IgD-negative memory B cell (primary cell): ENCODE measurements around the gene VASH2. TPM values are rescaled to one million over a fixed set of nuclear protein-coding genes. Genes with fewer than 3 reads are reported as not detected.

Experiments used
- H3K27ac Mint-ChIP-seq, 3 donors: one replicate each; pipeline ENCODE4 v1.8.0; 2020 to 2022; ENCODE audit warnings: mild to moderate bottlenecking in 3 of 3, mixed read lengths in 3 of 3, moderate library complexity in 1 of 3
- H3K27me3 Mint-ChIP-seq: one replicate; pipeline ENCODE4 v1.8.0; 2021; ENCODE audit warnings: mixed read lengths
- H3K36me3 Mint-ChIP-seq: one replicate; pipeline ENCODE4 v1.8.0; 2020; ENCODE audit warnings: mild to moderate bottlenecking, mixed read lengths
- H3K4me1 Mint-ChIP-seq, 3 donors: one replicate each; pipeline ENCODE4 v1.8.0; 2020 to 2022; ENCODE audit warnings: mixed read lengths in 3 of 3, mild to moderate bottlenecking in 1 of 3
- H3K4me3 Mint-ChIP-seq, 4 donors: one replicate each; pipeline ENCODE4 v1.8.0; 2020 to 2022; ENCODE audit warnings: mild to moderate bottlenecking in 4 of 4, mixed read lengths in 4 of 4, moderate library complexity in 3 of 4
- H3K9me3 Mint-ChIP-seq, 3 donors: one replicate each; pipeline ENCODE4 v1.8.0; 2020 to 2021; ENCODE audit warnings: mixed read lengths in 3 of 3, mild to moderate bottlenecking in 1 of 3
- polyA plus RNA-seq: library from polyadenylated mRNA; unstranded; fragments of 300-500 nt; fragmentation: Illumina TruSeq; gene quantifications from one replicate; pipeline ENCODE4 v1.2.3, GENCODE V29; 2021

VASH2 gene
- polyA plus RNA-seq, 1 donor from 2014 or later, result not detected

GRCh38 chr1:212918824-212919223, 31.5 kb upstream of the VASH2 start:
- H3K27ac Mint-ChIP-seq, result no peak overlapping the region
- no peaks in the 10 kb centered on the region for H3K9me3 Mint-ChIP-seq
- H3K27me3 Mint-ChIP-seq, result peaks cover 18% of the 10 kb centered on the region
- peaks cover 2% of the 10 kb centered on the region for H3K36me3 Mint-ChIP-seq
- H3K4me3 Mint-ChIP-seq, result no peak overlapping the region
- H3K4me1 Mint-ChIP-seq, result peaks cover 0 to 4% (median 1%) of the 10 kb centered on the region in 3 donors

GRCh38 chr1:212920246-212920645, 30.1 kb upstream of the VASH2 start:
- Mint-ChIP-seq H3K27me3 (peaks cover 21% of the 10 kb centered on the region), H3K4me3 (no peak overlapping the region), H3K27ac (no peak overlapping the region), H3K4me1 (peaks cover 0 to 4% (median 1%) of the 10 kb centered on the region in 3 donors), H3K9me3 (no peaks in the 10 kb centered on the region), H3K36me3 (peaks cover 2% of the 10 kb centered on the region)

DNA sequence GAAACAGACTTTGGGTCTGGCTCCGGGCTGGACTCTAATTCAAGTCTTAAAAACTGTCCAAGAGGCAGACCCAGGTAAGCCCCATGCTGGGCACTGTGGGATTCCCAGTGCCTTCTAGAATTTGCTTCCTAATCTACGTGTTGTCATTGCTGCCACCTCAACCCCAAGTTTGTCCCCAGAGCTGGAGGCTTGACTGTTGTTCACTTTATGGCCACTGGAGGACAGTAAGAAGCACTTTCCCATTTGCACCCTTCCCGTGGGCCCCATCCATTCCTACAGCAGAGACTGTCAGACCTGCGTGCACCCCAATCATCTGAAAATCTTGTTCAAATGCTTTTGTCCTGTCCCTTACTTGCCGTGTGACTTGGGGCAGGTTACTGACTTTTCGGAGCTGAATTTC, 29.4 kb upstream of the VASH2 start:
- H3K27me3 Mint-ChIP-seq, result peaks cover 21% of the 10 kb centered on the region
- H3K27ac Mint-ChIP-seq, result no peak overlapping the region
- H3K4me3 Mint-ChIP-seq, result no peak overlapping the region
- no peaks in the 10 kb centered on the region for H3K9me3 Mint-ChIP-seq
- peaks cover 2% of the 10 kb centered on the region for H3K36me3 Mint-ChIP-seq
- H3K4me1 Mint-ChIP-seq, result peaks cover 0 to 4% (median 1%) of the 10 kb centered on the region in 3 donors

- peak overlapping the region in 1 of 3 donors; percentile 20 for H3K27ac Mint-ChIP-seq
- H3K4me3 Mint-ChIP-seq, result no peak overlapping the region
- peaks cover 0 to 4% (median 1%) of the 10 kb centered on the region in 3 donors for H3K4me1 Mint-ChIP-seq
- H3K27me3 Mint-ChIP-seq, result peaks cover 18% of the 10 kb centered on the region
- peaks cover under 1% of the 10 kb centered on the region for H3K36me3 Mint-ChIP-seq
- peaks cover 0 to 2% (median 0%) of the 10 kb centered on the region in 3 donors for H3K9me3 Mint-ChIP-seq
These were observed 28.3 kb upstream of the VASH2 start for GRCh38 chr1:212922016-212922415.

DNA sequence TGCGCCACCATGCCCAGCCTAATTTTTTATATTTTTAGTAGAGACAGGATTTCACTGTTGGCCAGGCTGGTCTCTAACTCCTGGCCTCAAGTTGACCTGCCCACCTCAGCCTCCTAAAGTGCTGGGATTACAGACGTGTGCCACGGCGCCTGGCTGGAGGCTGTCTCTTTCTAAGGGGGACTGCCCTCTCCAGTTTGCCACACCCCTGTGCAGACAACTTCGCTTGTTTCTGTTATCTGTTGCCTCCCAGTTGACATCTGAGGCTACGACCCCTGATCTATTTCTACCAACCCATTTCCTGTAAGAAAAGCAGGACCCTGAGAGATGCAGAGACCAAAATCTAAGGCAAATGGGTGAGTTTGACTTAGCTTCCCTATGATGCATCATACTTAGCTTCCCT, 24.0 kb upstream of the VASH2 start:
- Mint-ChIP-seq H3K36me3 (peaks cover 3% of the 10 kb centered on the region), H3K27me3 (peaks cover 6% of the 10 kb centered on the region), H3K4me1 (peaks cover 0 to 2% (median 0%) of the 10 kb centered on the region in 3 donors), H3K9me3 (peaks cover 0 to 2% (median 0%) of the 10 kb centered on the region in 3 donors), H3K4me3 (peak overlapping the region in 1 of 4 donors; percentile 45), H3K27ac (no peak overlapping the region)

GRCh38 chr1:212928323-212929291, 21.7 kb upstream of the VASH2 start:
- H3K9me3 Mint-ChIP-seq, result peaks cover 0 to 2% (median 0%) of the 10 kb centered on the region in 3 donors
- H3K27me3 Mint-ChIP-seq, result peaks cover 4% of the 10 kb centered on the region
- no peak overlapping the region for H3K27ac Mint-ChIP-seq
- no peaks in the 10 kb centered on the region for H3K4me1 Mint-ChIP-seq
- peaks cover 3% of the 10 kb centered on the region for H3K36me3 Mint-ChIP-seq
- no peak overlapping the region for H3K4me3 Mint-ChIP-seq

GRCh38 chr1:212930986-212931678, 19.2 kb upstream of the VASH2 start:
- peaks cover 3% of the 10 kb centered on the region for H3K36me3 Mint-ChIP-seq

GRCh38 chr1:212933815-212934471, 16.4 kb upstream of the VASH2 start:
- H3K4me3 Mint-ChIP-seq, result no peak overlapping the region
- H3K9me3 Mint-ChIP-seq, result no peaks in the 10 kb centered on the region
- peaks cover 0 to 2% (median 0%) of the 10 kb centered on the region in 3 donors for H3K4me1 Mint-ChIP-seq
- no peaks in the 10 kb centered on the region for H3K36me3 Mint-ChIP-seq
- H3K27me3 Mint-ChIP-seq, result no peaks in the 10 kb centered on the region
- no peak overlapping the region for H3K27ac Mint-ChIP-seq

More at GRCh38 chr1:212930986-212931678, 19.2 kb upstream of the VASH2 start:
- H3K4me3 Mint-ChIP-seq, result no peak overlapping the region
- peaks cover 0 to 2% (median 0%) of the 10 kb centered on the region in 3 donors for H3K9me3 Mint-ChIP-seq
- no peak overlapping the region for H3K27ac Mint-ChIP-seq
- H3K27me3 Mint-ChIP-seq, result peaks cover 2% of the 10 kb centered on the region
- no peaks in the 10 kb centered on the region for H3K4me1 Mint-ChIP-seq

DNA sequence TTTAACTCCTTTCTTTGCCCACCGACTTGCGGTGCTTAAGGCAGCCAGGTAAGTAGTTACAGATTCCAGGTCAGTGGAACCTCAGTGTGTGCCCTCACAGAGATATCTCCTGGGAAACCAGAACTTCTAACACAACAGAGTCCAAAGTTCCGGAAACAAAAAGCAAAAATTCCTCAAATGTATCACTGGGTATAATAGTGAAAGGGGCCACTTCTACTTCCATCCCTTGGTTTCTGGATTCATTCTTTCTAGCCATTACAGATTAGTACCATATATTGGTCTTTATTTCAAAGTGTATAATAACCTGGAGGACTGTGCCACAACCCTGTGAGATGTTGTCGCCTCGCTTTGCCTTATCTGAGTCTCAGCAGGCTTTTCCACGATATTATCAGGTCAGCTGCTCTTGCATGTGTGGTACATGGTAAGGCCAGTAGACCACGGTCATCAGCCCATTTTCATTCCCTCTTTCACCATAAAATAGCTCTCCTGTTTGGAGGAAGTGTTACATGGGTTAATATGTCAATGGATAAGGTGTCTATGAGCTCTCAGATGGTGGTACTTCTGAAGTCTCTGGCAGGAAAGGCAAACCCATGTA, 14.9 kb upstream of the VASH2 start:
- Mint-ChIP-seq H3K9me3 (peaks cover 0 to 3% (median 0%) of the 10 kb centered on the region in 3 donors), H3K27me3 (no peaks in the 10 kb centered on the region), H3K36me3 (no peaks in the 10 kb centered on the region), H3K4me1 (peaks cover 0 to 2% (median 0%) of the 10 kb centered on the region in 3 donors), H3K27ac (no peak overlapping the region), H3K4me3 (no peak overlapping the region)

- no peak overlapping the region for H3K27ac Mint-ChIP-seq
- H3K4me1 Mint-ChIP-seq, result peaks cover 0 to 2% (median 0%) of the 10 kb centered on the region in 3 donors
- H3K9me3 Mint-ChIP-seq, result peaks cover 0 to 3% (median 0%) of the 10 kb centered on the region in 3 donors
- H3K27me3 Mint-ChIP-seq, result no peaks in the 10 kb centered on the region
- H3K36me3 Mint-ChIP-seq, result no peaks in the 10 kb centered on the region
- no peak overlapping the region for H3K4me3 Mint-ChIP-seq
These were observed 13.3 kb upstream of the VASH2 start for GRCh38 chr1:212937034-212937433.

- Mint-ChIP-seq H3K9me3 (peaks cover 0 to 3% (median 0%) of the 10 kb centered on the region in 3 donors), H3K27me3 (no peaks in the 10 kb centered on the region), H3K36me3 (no peaks in the 10 kb centered on the region), H3K4me3 (no peak overlapping the region), H3K27ac (no peak overlapping the region), H3K4me1 (peaks cover 0 to 4% (median 1%) of the 10 kb centered on the region in 3 donors)
These were observed 11.5 kb upstream of the VASH2 start for GRCh38 chr1:212938846-212939245.

DNA sequence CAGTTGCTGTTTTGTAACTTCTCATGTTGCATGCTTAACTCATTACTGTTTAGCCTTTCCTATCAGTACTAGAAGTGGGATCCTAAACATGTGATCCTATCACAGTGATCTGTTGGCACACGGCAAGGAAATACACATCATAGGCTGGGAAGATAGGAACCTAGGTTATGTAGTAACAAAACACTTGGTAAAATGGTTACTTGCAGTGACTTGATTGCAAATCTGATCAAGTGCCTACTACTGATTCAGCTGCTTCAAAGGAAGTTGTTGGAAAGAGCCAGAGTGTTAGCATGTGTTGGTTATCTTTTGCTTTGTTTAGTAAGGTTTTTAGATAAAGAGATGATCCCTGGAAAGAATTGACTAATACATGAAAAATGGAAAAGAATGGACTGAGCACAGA, 8.9 kb upstream of the VASH2 start:
- Mint-ChIP-seq H3K27ac (no peak overlapping the region), H3K36me3 (no peaks in the 10 kb centered on the region), H3K9me3 (peaks cover 0 to 3% (median 0%) of the 10 kb centered on the region in 3 donors), H3K4me3 (no peak overlapping the region), H3K4me1 (peaks cover 19 to 23% (median 19%) of the 10 kb centered on the region in 3 donors), H3K27me3 (no peaks in the 10 kb centered on the region)

GRCh38 chr1:212942679-212943392, 7.5 kb upstream of the VASH2 start:
- peaks cover 23 to 28% (median 24%) of the 10 kb centered on the region in 3 donors for H3K4me1 Mint-ChIP-seq
- H3K27ac Mint-ChIP-seq, result no peak overlapping the region
- peak overlapping the region in 1 of 4 donors; percentile 4 for H3K4me3 Mint-ChIP-seq
- H3K9me3 Mint-ChIP-seq, result peaks cover 0 to 3% (median 0%) of the 10 kb centered on the region in 3 donors
- H3K27me3 Mint-ChIP-seq, result no peaks in the 10 kb centered on the region
- no peaks in the 10 kb centered on the region for H3K36me3 Mint-ChIP-seq

DNA sequence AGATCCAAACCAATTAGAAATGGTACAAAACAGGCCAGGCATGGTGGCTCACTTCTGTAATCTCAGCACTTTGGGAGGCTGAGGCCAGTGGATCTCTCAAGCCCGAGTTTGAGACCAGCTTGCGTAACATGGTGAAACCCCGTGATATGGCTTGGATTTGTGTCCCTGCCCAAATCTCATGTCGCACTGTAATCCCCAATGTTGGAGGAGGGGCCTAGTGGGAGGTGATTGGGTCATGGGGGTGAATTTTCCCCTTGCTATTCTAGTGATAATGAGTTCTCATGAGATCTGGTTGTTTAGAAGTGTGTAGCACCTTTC, 7.0 kb upstream of the VASH2 start:
- Mint-ChIP-seq H3K9me3 (peaks cover 0 to 3% (median 0%) of the 10 kb centered on the region in 3 donors), H3K27ac (no peak overlapping the region), H3K36me3 (no peaks in the 10 kb centered on the region), H3K27me3 (no peaks in the 10 kb centered on the region), H3K4me1 (peaks cover 22 to 28% (median 24%) of the 10 kb centered on the region in 3 donors), H3K4me3 (no peak overlapping the region)
